GM12892 (cell line): Measurements from ENCODE around the gene PTX3.

Source experiments
- POLR2A ChIP-seq: IDR thresholded peaks from 2 replicates; pipeline ENCODE4 v1.6.1; 2011; ENCODE audit warnings: low read depth, low read length, control low read depth
- POLR2AphosphoS5 ChIP-seq: IDR thresholded peaks from 2 replicates; pipeline ENCODE4 v1.6.1; 2011; ENCODE audit warnings: low read depth, low read length, control low read depth
- TAF1 ChIP-seq: IDR thresholded peaks from 2 replicates; pipeline ENCODE4 v1.6.1; 2011; ENCODE audit warnings: low read depth, mild to moderate bottlenecking, control low read depth, low read length, borderline replicate concordance

DNA sequence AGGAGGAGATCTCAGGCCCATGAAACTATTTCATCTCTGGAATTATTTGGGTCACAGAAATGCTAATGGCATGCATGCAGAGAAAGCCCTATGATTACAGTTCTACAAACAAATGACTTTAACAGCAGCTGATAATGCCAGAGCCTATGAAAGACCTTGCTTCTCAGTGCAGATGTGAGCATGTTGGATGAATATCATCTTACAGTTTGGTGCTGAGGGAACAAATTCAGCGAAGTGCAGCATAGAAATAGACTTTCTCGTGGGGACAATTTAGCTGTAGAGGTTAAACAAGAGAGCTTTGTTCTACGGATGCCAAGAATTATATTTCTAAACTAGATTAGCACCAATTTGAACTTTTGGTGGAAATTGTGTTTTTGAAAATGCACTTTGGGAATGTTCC lies 27.7 kb downstream of the PTX3 start:
- no peak for TF ChIP-seq POLR2A
- no peak for TF ChIP-seq TAF1
- TF ChIP-seq POLR2AphosphoS5: no peak
